Middle frontal gyrus (tissue), 1 donor: ENCODE results near the gene RGS14.
A peak's percentile ranks its signal among the peaks of the same experiment; 100 is the strongest.

Experiments used
- DNase-seq: peaks from one replicate; pipeline ENCODE4 v3.0.0-alpha.2; 2015; ENCODE audit warnings: low spot score; ENCODE audit errors: extremely low spot score

The RGS14 gene

DNA sequence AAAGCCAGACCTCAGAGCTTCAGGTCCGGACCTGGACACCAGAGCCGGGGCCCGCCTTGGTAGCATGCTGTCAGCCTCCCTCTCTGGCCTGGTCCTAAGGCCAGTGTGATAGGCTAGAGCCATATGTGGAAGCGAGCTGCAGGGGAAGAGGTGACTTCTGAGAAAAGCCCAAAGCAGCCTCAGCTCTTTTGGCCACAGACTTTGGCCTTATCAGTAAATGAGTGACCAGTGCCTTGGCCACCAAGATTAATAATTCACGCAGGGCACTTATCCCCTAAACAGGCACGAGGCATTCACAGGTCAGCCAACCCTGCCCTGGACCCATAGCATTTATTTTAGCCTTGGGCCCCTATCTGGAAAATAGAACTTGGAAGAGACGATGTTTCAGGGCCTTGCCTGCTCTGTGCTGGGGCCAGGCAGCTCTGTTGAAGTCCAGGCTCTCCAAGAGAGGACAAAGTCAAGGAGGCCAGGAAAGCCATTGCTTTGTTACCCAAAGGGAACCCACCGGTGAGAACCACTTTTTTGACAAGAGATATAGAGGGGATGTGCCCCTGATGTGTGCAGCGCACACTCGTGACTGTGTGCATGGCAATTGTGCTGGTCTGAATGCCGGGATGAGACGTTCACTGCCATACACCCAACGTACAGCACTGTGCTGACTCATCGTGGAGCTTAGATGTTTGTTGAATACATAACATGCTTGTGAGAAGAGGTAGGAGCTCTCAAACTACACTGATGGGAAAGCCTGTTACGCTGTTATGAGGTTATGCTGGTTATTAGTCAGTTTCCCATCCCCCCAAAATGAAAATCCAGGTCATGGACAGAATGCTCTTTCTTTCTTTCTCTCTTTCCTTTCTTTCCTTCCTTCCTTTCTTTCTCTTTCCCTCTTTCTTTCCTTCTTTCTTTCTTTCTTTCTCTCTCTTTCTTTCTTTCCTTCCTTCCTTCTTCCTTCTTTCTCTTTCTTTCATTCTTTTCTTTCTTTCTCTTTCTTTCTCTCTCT lies 21.5 kb downstream of the RGS14 start:
- DNase-seq, result no peak

DNA sequence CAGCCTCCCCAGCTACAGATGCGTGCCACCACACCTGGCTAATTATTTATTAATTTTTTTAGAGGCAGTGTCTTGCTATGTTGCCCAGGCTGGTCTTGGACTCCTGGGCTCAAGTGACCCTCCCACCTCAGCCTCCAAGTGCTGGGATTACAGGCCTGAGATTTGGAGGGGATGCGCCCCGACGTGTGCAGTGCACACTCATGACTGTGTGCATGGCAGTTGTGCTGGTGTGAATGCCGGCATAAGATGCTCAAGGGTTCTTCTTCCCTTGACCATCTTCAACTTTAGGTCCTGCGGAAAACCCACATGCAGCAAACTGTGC lies 23.0 kb downstream of the RGS14 start:
- no peak for DNase-seq

DNA sequence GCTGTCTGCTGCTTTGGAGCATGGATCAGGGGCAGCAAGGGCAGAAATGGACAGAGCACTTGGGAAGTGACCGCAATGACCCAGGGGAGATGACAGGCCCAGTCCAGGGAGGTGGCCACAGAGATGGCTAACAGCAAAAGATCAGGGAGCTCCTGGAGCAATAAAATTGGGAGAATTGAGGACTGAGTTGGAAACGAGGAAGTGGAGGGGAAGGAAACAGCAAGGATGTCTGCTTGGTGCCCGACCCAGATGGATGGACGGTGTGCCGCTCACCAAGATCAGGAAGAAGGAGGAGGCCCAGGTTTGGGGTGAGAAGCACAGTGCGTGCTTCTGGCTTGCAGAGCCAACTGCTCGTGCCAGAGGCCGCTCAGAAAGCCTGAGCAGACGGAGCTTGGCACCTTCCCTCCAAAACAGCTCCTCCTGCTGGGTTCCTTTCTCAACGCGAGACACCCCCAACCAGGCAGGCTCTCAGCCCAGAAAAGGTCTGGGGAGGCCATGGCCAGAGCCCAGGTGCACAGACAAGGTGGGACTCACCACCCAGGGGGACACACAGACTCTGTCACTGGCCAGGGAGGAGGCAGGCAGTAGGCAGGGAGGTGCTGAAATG lies 24.8 kb downstream of the RGS14 start:
- no peak for DNase-seq

DNA sequence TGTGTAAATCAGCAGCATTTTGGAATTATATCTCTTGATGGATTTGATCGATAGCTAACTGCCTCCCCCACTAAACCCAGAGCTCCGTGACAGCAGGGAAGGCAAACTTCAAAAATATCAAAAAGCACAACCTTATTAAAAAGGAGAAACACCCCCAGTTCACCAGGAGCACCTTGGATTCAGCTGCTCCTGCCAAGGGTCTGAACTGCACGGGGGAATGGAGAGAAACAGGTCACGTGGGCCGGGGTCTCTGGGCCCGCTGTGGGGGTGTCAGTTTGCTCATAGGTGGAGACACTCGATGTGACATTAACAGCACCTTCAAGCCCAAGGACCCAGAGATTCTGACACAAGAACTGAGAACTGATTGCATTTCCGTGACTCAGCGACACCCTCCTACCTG lies 25.5 kb downstream of the RGS14 start:
- DNase-seq, result no peak

DNA sequence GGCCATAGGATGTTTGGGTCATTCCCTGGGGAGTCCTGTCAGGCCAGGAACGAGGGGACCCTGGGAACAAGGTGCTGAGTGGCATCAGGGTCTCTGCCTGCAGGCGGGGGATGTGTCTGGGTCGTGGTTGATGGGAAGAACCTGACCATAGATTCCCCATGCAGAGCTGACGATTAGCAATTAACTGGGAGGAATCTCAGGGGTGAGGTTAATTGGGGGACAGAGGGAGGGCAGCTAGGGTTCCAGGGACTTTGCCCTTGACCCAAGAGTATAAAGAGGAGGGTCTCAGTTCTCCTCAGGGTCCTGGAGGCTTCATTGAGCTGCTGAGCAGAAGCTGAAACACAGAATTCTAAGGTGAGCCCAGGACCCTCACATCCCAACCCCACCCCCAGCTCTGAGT lies 26.4 kb downstream of the RGS14 start, which contains the start of gene SLC34A1:
Gene SLC34A1 (plus strand): TSS at position 301 of the 400 bp plus-strand sequence. CDS start 1,308 bp downstream, outside the sequence.
- no peak for DNase-seq

DNA sequence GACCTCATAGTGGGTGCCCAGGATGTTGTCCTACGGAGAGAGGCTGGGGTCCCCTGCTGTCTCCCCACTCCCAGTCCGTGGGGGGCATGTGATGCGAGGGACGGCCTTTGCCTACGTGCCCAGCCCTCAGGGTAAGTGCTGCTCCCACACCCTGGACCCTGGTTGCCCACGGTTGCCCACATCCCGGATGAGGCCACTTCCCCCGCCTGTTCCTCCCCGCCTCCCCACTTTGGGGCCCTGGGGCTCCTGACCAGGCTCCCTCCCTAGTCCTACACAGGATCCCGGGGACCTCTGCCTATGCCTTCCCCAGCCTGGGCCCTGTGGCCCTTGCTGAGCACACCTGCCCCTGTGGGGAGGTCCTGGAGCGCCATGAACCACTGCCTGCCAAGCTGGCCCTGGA lies 28.0 kb downstream of the RGS14 start:
- DNase-seq, result no peak

DNA sequence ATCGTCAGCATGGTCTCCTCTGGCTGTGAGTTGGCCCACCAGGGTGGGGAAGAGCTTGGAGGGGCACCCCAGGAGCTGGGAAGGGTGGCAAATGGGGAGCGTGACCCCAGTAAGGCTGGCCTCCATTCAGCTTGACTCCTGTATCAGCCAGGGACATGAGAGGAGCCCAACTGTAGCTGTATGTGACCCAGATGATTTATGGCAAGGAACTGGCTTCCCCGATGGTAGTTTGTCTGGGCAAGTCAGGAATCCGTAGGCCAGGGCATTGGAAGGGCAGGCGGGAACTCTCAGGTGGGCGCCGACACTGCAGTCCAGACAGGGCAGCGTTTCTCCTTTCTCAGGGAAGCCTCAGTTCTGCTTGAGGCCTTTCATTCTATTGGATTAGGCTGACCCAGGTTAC lies 28.8 kb downstream of the RGS14 start:
- DNase-seq, result no peak

DNA sequence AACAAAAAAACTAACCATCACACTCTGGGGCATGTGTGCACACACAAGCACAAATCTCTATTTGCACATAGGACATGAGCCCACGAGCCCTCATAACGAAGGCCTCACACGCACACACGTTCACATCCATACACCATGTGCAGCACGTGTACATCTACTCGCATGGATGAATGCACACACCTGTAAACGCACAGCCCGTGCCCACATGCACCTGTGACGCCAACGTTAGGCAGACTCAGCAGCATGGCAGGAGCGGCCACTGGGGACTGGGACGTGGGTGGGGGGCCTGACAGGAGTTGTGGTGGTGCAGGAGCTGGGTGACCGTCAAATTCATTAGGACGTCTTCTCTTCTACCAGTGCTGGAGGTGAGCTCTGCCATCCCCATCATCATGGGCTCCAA lies 29.7 kb downstream of the RGS14 start:
- no peak for DNase-seq

DNA sequence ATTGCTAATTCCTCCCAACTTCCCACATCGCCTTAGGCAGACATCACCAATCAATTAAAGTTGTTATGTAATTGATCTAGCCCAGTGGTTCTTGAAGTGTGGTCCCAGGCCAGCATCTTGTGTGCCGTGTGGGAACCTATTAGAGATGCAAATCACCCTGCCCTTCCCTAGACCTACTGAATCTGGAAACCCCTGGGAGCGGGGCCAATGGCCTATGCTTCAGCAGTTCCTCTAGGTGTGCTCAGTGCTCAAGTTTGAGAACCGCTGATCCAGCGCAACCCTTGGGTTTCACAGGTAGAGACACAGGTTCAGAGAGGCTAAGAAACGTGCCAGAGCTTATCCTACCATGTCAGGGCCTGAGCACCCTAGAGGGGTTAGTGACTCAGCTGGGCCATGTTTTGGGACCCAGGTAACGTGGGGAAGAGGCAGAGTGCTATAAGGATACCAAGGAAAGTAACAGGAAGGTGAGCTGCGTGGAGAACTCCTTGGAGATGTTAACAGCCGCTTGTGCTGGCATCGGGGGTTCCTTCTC lies 30.9 kb downstream of the RGS14 start:
- DNase-seq, result no peak

DNA sequence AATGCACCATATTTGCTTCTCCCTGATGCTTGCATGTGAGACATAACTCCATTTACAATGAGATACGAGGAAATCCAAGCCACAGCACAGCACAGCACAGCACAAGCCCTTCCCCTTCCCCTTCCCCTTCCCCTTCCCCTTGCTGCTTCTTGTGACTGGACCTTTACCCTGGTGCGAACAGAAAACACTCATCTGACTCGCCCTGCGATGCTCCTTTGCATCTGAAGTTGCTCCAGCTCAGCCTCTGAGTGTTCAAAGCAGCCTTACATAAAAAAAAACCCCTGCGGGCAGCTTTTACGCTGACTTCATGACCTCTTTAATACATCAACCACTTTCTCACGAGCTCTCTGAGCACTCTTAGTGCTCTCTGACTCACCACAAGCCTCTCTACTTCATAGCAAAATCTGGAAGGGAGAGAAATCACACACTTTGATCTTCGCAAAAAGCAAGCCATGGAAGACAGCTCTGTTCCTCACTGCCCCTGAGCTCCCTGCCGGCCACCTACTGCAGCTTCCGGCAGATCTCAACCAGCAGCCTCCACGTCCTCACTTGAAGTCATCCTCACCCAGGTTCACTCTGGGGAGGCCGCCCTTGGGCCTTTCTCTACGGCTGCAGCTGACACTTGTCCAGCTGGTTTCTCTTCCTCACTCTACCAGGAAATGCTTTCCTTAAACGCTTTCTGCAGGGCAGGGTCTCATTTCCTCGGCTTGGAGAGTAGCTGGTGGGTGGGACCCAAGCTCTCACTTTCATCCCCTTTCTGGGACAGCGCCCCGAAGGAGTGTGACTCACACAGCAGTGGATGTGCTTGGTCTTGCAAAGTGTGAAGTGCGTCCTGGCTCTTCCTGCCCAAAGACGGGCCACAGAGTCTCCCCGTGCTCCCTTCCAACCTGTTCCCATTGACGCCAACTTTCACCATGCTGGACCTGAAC lies 31.8 kb downstream of the RGS14 start:
- DNase-seq, result no peak

DNA sequence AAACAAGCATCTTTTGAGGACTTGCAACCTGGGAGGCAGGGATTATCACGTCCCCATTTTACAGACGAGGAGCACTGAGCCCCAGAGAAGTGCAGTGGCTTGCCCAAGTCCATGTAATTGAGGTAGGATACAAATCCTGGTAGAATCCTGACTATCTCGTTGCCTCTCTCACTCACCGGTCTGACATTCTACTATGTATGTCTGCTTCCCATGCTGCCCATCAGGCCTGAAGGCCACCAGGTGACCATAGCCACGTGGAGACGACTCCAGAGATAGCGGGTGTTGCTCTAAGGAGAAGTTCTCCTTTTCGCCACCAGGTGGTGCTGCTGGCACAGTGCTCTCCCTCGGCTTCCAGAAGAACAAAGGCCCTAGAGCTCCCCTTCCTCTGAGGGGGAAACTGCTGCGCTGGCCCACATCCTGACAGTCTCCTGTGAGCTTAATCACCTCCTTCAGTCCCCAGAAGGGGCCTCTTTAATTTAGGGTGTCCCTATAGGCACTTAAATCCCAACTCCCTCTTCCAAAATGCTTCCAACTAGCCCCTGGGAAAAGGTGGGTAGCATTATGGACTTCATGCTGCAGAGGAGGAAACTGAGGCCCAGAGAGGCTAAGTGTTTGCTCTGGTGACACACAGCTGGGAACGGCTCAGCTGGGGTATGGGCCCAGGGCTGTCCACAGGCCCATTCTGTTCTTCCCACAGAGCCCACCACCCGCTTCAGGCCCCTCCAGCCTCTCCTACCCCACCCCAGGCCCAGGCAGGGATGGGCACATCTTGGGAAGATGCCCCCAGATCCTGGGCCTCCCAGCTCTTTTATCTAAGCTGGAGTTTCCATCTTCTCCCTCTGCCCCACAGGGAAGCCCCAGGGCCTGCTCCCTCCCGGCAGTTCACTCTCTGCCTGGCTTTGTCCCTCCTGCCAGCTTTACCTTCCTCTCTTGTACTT lies 32.9 kb downstream of the RGS14 start:
- peak; percentile 56 for DNase-seq

DNA sequence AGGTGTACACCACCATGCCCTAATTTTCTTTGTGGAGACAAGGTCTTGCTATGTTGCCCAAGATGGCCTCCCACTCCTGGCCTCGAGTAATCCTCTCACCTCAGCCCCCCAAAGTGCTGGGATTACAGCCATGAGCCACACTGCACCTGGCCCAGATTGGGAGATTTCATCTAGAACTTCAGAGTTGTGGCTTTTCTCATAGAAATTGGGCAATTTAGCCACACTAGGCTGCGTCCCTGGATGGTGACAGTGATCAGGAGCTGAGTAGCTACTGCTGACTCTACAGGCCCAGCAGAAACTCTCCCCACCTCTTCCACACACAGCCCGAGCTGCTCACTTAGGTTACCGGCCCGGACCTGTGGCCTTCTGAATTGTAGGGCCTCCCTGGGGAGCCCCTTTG lies 35.0 kb downstream of the RGS14 start:
- no peak for DNase-seq

DNA sequence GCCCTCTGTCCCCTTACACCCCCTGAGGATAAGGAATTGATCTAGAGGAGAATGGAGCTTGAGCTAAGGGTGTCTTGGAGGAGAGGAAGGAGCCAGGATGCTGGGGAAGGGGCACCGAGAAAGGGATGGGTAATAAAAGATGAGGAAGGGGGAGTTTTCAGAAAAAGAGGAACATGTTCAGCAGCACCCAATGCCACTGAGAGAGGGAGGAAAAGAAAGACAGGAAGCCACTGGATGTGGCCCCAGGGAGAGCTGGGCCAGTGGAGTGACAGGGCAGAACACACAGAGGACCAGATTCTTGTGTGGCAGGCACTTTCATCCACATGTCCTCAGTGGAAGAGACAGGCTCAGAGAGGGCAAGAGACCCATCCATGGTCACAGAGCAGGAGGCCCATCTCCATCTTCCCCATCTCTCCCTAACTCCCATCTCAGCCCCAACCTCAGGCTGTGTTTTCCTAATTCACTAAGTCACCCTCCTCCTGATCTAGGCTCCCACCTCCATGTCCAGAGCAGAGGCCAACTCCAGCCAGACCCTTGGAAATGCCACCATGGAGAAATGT lies 35.6 kb downstream of the RGS14 start:
- DNase-seq, result no peak

DNA sequence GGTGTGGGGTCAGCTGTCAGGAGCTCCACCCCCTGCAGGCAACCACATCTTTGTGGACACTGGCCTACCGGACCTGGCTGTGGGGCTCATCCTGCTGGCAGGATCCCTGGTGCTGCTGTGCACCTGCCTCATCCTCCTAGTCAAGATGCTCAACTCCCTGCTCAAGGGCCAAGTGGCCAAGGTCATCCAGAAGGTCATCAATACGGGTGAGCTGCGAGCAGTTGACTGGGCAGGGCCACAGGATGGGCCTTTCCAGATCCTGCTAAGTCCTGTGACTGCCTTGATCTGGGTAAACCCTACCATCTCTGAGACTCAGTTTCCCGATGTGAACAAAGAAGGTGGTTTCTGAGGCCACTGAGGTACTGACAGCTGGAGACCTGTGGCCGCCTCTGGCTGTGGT lies 36.3 kb downstream of the RGS14 start:
- DNase-seq, result no peak

DNA sequence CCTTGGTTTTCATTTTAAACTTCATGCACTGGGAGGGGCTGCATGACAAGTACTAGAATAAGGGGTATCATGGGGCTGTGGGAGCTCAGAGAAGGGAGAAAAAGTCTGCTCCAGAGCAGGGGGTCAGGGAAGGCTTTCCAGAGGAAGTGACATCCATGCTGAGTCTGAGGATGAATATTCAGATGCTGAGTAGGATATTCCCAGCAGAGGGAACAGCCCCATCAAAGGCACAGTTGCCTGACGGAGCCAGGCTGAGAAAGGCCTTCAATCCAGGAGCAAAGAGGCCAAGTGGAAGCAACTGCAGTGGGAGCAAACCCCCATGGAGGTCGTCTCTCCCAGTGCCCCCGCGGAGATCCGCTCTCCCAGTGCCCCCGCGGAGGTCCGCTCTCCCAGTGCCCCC lies 38.4 kb downstream of the RGS14 start:
- DNase-seq, result no peak

DNA sequence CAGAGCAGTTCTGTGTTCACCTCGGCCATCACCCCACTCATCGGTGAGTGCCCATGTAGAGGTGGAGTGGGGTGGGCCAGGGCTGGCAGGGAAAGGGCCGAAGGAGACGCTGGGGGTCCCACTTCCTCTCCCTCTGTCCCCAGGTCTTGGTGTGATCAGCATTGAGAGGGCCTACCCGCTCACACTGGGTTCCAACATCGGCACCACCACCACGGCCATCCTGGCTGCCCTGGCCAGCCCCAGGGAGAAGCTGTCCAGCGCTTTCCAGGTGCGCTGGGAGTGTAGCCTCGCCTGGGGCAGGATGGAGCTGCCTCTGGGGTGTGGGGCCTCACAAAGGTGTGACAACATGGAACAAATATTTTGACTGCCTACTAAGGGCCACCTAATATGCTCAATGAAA lies 39.1 kb downstream of the RGS14 start:
- no peak for DNase-seq

DNA sequence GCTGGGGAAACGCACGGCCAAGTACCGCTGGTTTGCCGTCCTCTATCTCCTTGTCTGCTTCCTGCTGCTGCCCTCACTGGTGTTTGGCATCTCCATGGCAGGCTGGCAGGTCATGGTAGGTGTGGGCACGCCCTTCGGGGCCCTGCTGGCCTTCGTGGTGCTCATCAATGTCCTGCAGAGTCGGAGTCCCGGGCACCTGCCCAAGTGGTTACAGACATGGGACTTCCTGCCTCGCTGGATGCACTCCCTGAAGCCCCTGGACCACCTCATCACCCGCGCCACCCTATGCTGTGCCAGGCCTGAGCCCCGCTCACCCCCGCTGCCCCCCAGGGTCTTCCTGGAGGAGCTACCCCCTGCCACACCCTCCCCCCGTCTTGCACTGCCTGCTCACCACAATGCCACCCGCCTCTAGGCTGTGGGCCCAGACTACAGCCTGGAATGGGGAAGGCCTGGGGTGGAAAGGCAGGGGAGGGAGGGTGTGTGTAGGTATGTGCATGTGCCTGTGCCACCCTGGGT lies 40.2 kb downstream of the RGS14 start:
- DNase-seq, result no peak

DNA sequence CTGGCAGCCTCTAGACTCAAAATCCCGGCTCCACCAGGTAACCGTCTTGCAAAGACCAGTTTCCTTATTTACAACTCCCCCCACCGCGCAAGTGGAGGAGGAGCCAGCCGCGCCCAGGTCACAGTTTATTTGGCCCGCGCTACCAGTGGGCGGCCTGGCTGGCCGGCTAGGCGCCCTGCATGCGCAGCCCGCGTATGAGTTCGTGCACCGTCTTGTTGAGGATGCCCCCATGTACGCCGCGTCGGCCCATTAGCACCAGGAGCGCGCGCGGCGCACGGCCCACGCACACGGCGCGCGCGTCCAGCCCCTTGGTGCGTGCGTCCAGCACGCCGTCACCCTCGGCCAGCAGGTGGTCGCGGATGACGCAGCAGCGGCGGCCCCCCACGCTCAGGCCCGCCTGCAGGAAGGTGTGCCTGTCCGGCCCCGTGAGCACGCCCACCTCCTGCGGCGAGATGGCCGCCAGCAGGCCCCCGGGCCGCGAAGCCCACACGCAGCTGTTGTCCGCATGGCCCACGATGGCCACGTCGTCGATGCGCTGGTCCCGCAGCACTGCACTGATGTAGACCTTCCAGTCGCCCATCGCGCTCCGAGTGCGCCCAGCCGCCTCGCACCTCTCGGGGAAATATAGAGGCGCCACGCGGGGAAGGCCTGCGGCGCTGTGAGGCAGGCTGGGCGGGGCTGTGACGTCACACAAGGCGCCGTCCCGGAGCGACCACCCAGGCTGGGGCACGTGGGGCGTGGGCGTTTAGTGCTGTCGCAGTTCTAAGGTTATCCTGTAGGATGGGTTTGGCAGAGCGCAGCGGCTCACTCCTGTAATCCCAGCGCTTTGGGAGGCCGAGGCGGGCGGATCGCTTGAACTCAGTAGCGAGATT lies 42.5 kb downstream of the RGS14 start, which contains the start of gene PFN3:
Gene PFN3 (minus strand): TSS at position 665 of the 872 bp plus-strand sequence. CDS start 85 bp downstream, at position 580.
- DNase-seq, result no peak
